H1 (cell line): ENCODE results near the gene OSGEP. TPM values are rescaled to one million over a fixed set of nuclear protein-coding genes. Genes with fewer than 3 reads are reported as not detected.

Experiments
- CTCF ChIA-PET: fragments of 300-600 bp; sonication (Branson Sonifier 250); formaldehyde crosslinking; loops from one replicate; lab custom pipeline; 2021; ENCODE audit not compliant: partially characterized antibody; lab: Charles Lee
- POLR2A ChIA-PET: fragments of 300-600 bp; sonication (Branson Sonifier 250); formaldehyde crosslinking; loops from one replicate; lab custom pipeline; 2021; ENCODE audit warnings: inconsistent platforms; ENCODE audit not compliant: partially characterized antibody; lab: Charles Lee
- DNase-seq, 2 experiments: peaks; one replicate each; pipeline versions ENCODE4 v3.0.0 to v3.0.0-alpha.2; 2010 to 2022; ENCODE audit warnings: low spot score in 2 of 2, low read depth in 1 of 2, mixed read lengths in 1 of 2
- FAIRE-seq: peaks from 2 replicates; lab custom pipeline; 2011; peaks lifted over from hg19 to GRCh38; lab: Jason Lieb, UNC
- H2AFZ ChIP-seq: 2 replicates; pipeline ENCODE4 v1.8.1; 2012; ENCODE audit warnings: low read length, inconsistent platforms
- H2AK5ac ChIP-seq: 2 replicates; pipeline ENCODE4 v1.6.1; 2013; ENCODE audit warnings: low read depth, low read length
- H2BK120ac ChIP-seq: replicated peaks from 2 replicates; pipeline ENCODE3; 2013; ENCODE audit warnings: low read depth, low read length, inconsistent platforms
- H2BK12ac ChIP-seq: 2 replicates; pipeline ENCODE4 v1.6.1; 2013; ENCODE audit warnings: low read depth, low read length
- H2BK15ac ChIP-seq: 2 replicates; pipeline ENCODE4 v1.6.1; 2013; ENCODE audit warnings: low read length
- H2BK20ac ChIP-seq: 2 replicates; pipeline ENCODE4 v1.6.1; 2013; ENCODE audit warnings: low read length
- H2BK5ac ChIP-seq: 2 replicates; pipeline ENCODE4 v1.6.1; 2013; ENCODE audit warnings: low read depth, low read length
- H3K14ac ChIP-seq: 2 replicates; pipeline ENCODE4 v1.6.1; 2013; ENCODE audit warnings: inconsistent platforms; ENCODE audit not compliant: insufficient read length
- H3K18ac ChIP-seq: 2 replicates; pipeline ENCODE4 v1.6.1; 2013; ENCODE audit warnings: low read length; ENCODE audit errors: extremely low read depth
- H3K23ac ChIP-seq: 2 replicates; pipeline ENCODE4 v1.6.1; 2013; ENCODE audit warnings: inconsistent platforms; ENCODE audit not compliant: insufficient read length
- H3K23me2 ChIP-seq: 2 replicates; pipeline ENCODE4 v1.6.1; 2013; ENCODE audit warnings: low read depth, low read length
- H3K27ac ChIP-seq: 2 replicates; pipeline ENCODE4 v1.6.1; 2011; ENCODE audit warnings: low read depth, low read length, inconsistent platforms
- H3K27me3 ChIP-seq, 4 experiments: replicated peaks in 1 of 4; 1 replicate in 1 of 4; 2 replicates in 3 of 4; pipeline versions ENCODE4 v1.6.1 to v1.8.1; 2011 to 2013; ENCODE audit warnings: low read length in 3 of 4, mild to moderate bottlenecking in 3 of 4, inconsistent platforms in 2 of 4, mixed read lengths in 2 of 4, moderate library complexity in 1 of 4; ENCODE audit not compliant: control insufficient read depth in 3 of 4, insufficient read depth in 3 of 4; ENCODE audit errors: extremely low read depth in 1 of 4
- H3K36me3 ChIP-seq, 4 experiments: 2 replicates each; pipeline versions ENCODE4 v1.6.1 to v1.8.1; 2011 to 2013; ENCODE audit warnings: mild to moderate bottlenecking in 4 of 4, low read length in 3 of 4, moderate library complexity in 2 of 4, control low read depth in 1 of 4, inconsistent platforms in 1 of 4; ENCODE audit not compliant: insufficient read depth in 4 of 4, control insufficient read depth in 2 of 4
- H3K4ac ChIP-seq: replicated peaks from 2 replicates; pipeline ENCODE3; 2013; ENCODE audit warnings: low read length, low read depth, mixed read lengths, inconsistent platforms; ENCODE audit not compliant: insufficient read length
- H3K4me1 ChIP-seq, 4 experiments: replicated peaks in 1 of 4; 1 replicate in 1 of 4; 2 replicates in 3 of 4; pipeline versions ENCODE4 v1.6.1 to v1.8.1; 2011 to 2013; ENCODE audit warnings: low read length in 3 of 4, inconsistent platforms in 2 of 4, mixed read lengths in 1 of 4; ENCODE audit not compliant: insufficient read depth in 4 of 4, control insufficient read depth in 3 of 4
- H3K4me2 ChIP-seq, 2 experiments: 2 replicates each; pipeline versions ENCODE4 v1.6.1 to v1.8.1; 2011 to 2013; ENCODE audit warnings: low read depth in 2 of 2, low read length in 2 of 2, control low read depth in 1 of 2, inconsistent platforms in 1 of 2, mild to moderate bottlenecking in 1 of 2; ENCODE audit not compliant: insufficient read depth in 1 of 2
- H3K4me3 ChIP-seq, 4 experiments: fragments of 200-600, 300-600 bp in 1 of 4; sonication (generic), shearing (Covaris generic), sonication (Bioruptor Twin) in 1 of 4; 2 replicates each; pipeline versions ENCODE4 v1.5.1 to v1.8.1; 2011 to 2016; ENCODE audit warnings: low read length in 4 of 4, low read depth in 3 of 4, control low read depth in 2 of 4, inconsistent platforms in 2 of 4, mild to moderate bottlenecking in 2 of 4, mixed read lengths in 1 of 4, moderate library complexity in 1 of 4; ENCODE audit not compliant: insufficient read depth in 2 of 4; ENCODE audit errors: extremely low read depth in 1 of 4
- H3K56ac ChIP-seq: replicated peaks from 2 replicates; pipeline ENCODE3; 2013; ENCODE audit warnings: low read depth, mild to moderate bottlenecking, mixed read lengths, low read length, inconsistent platforms; ENCODE audit not compliant: insufficient read length
- H3K79me1 ChIP-seq: 2 replicates; pipeline ENCODE4 v1.6.1; 2013; ENCODE audit warnings: low read depth, low read length, control low read depth
- H3K79me2 ChIP-seq, 2 experiments: 2 replicates each; pipeline versions ENCODE4 v1.6.1 to v1.8.1; 2012 to 2013; ENCODE audit warnings: low read length in 2 of 2, mild to moderate bottlenecking in 2 of 2, inconsistent platforms in 1 of 2; ENCODE audit not compliant: insufficient read depth in 2 of 2, control insufficient read depth in 1 of 2
- H3K9ac ChIP-seq, 4 experiments: replicated peaks in 1 of 4; 1 replicate in 1 of 4; 2 replicates in 3 of 4; pipeline versions ENCODE4 v1.6.1 to v1.8.1; 2011 to 2013; ENCODE audit warnings: low read depth in 3 of 4, low read length in 3 of 4, control low read depth in 2 of 4, mild to moderate bottlenecking in 2 of 4, moderate library complexity in 2 of 4, inconsistent platforms in 1 of 4; ENCODE audit errors: extremely low read depth in 1 of 4
- H3K9me3 ChIP-seq, 2 experiments: 2 replicates each; pipeline versions ENCODE4 v1.6.1 to v1.8.1; 2012 to 2013; ENCODE audit warnings: mild to moderate bottlenecking in 2 of 2, moderate library complexity in 2 of 2, control low read depth in 1 of 2, inconsistent platforms in 1 of 2, low read depth in 1 of 2, low read length in 1 of 2, mixed read lengths in 1 of 2; ENCODE audit not compliant: insufficient read depth in 2 of 2
- H4K20me1 ChIP-seq, 2 experiments: replicated peaks in 1 of 2; 2 replicates each; pipeline versions ENCODE3 to v1.8.1; 2011 to 2013; ENCODE audit warnings: inconsistent platforms in 2 of 2, low read length in 2 of 2, mild to moderate bottlenecking in 1 of 2; ENCODE audit not compliant: insufficient read depth in 2 of 2, control insufficient read depth in 1 of 2
- H4K5ac ChIP-seq: 2 replicates; pipeline ENCODE4 v1.6.1; 2013; ENCODE audit warnings: low read length, low read depth, mixed read lengths, inconsistent platforms; ENCODE audit not compliant: insufficient read length
- H4K8ac ChIP-seq: 2 replicates; pipeline ENCODE4 v1.8.0; 2013; ENCODE audit warnings: mild to moderate bottlenecking, moderate library complexity, low read length, inconsistent platforms; ENCODE audit not compliant: insufficient read depth; ENCODE audit errors: extremely low read depth
- H4K91ac ChIP-seq: replicated peaks from 2 replicates; pipeline ENCODE3; 2013; ENCODE audit warnings: low read length, mixed read lengths, inconsistent platforms; ENCODE audit not compliant: insufficient read length
- CEBPB ChIP-seq: IDR thresholded peaks from 2 replicates; pipeline ENCODE4 v1.6.1; 2012; ENCODE audit warnings: low read depth, low read length
- CTCF ChIP-seq, 3 experiments: IDR thresholded peaks; 1 replicate in 2 of 3; 2 replicates in 1 of 3; pipeline versions ENCODE4 v1.5.1 to v1.6.1; 2011; ENCODE audit warnings: low read length in 3 of 3, mild to moderate bottlenecking in 3 of 3, inconsistent platforms in 2 of 3, low read depth in 1 of 3, moderate library complexity in 1 of 3; ENCODE audit not compliant: insufficient read depth in 1 of 3; ENCODE audit errors: control extremely low read depth in 1 of 3
- EGR1 ChIP-seq: IDR thresholded peaks from 2 replicates; pipeline ENCODE4 v1.6.1; 2011; ENCODE audit warnings: low read depth, low read length, borderline replicate concordance
- HDAC6 ChIP-seq: IDR thresholded peaks from one replicate; pipeline ENCODE4 v1.7.1; 2012; ENCODE audit warnings: low read depth, mild to moderate bottlenecking, inconsistent platforms, low read length, moderate library complexity
- KDM1A ChIP-seq: fragments of 200-600, 300-600 bp; sonication (generic); IDR thresholded peaks from 2 replicates; pipeline ENCODE4 v1.7.1; 2016; ENCODE audit warnings: mild to moderate bottlenecking, low read length, borderline replicate concordance
- RAD21 ChIP-seq, 2 experiments: IDR thresholded peaks in 1 of 2; conservative IDR thresholded peaks in 1 of 2; 2 replicates each; pipeline ENCODE4 v1.6.1; 2011; ENCODE audit warnings: low read depth in 2 of 2, low read length in 2 of 2, improper control_type of control experiment in 1 of 2, inconsistent platforms in 1 of 2, mild to moderate bottlenecking in 1 of 2, moderate library complexity in 1 of 2
- WGBS, 2 experiments: shearing (Covaris generic) in 1 of 2; methylation state at CpG; one replicate each; pipeline versions ENCODE4 v1.1.6 to v1.1.7; 2013 to 2015; ENCODE audit warnings: low lambda C conversion rate in 2 of 2, mixed read lengths in 2 of 2, inconsistent platforms in 1 of 2, low coverage in 1 of 2, missing lambda C conversion rate in 1 of 2; ENCODE audit not compliant: insufficient replicate concordance in 2 of 2, insufficient coverage in 1 of 2, insufficient read length in 1 of 2; ENCODE audit errors: extremely low coverage in 1 of 2, missing lambda C conversion rate in 1 of 2; 5-methylcytosine and 5-hydroxymethylcytosine counted together
- polyA plus RNA-seq, 7 experiments: library from polyadenylated mRNA; depleted of rRNA in 3 of 7; stranded (reverse) in 5 of 7; unstranded in 2 of 7; fragments of >200 nt in 5 of 7; fragments of 200-250 nt in 2 of 7; gene quantifications; 1 replicate in 5 of 7; 2 replicates in 1 of 7; 4 replicates in 1 of 7; pipeline versions ENCODE4 v1.2.1 to v1.2.3, GENCODE V29; 2011 to 2013; ENCODE audit warnings: missing spikeins in 2 of 7, mixed read lengths in 2 of 7
- total RNA-seq: library from RNA; stranded (reverse); fragmentation: NEBNext Ultra II Directional; extraction: Animal tissue kit (Norgen Biotek cat#: 25700); gene quantifications from 2 replicates; pipeline ENCODE4 v1.2.1, GENCODE V29; 2021

OSGEP gene
- total and polyA plus RNA-seq, 2 of the 8 experiments (the other 6 are each of a cell fraction or from before 2014, with no cell fraction given) = 34.4 to 78.6 TPM

- Histone ChIP-seq H3K56ac (no peak overlapping the region), H3K79me1 (0 out of 2 replicates have a peak, but pooled peaks cover 3% of the 10 kb centered on the region), H4K5ac (no peak overlapping the region), H2BK12ac (no peak overlapping the region), H3K9ac (no peak overlapping the region), H2AFZ (no peak overlapping the region), H3K23me2 (peaks cover 7% of the 10 kb centered on the region), H2BK5ac (no peak overlapping the region)
- TF ChIP-seq CTCF (IDR thresholded peaks at IDR 0.05; ENCODE audit: control extremely low read depth in 1 of 3, insufficient read depth in 1 of 3, low read depth in 1 of 3, low read length in 3 of 3) = peak in 2 of 3 experiments; percentile 39 to 69; a peak in 3 of 4 replicates
- 0 out of 2 replicates have a peak, but pooled peaks have one; percentile 25 for TF ChIP-seq CEBPB
- no peak for TF ChIP-seq KDM1A
- no peak for TF ChIP-seq HDAC6
- no peak for TF ChIP-seq EGR1
- peak; percentile 57 to 58 for TF ChIP-seq RAD21 (IDR thresholded peaks at IDR 0.05 in 1 of 2, conservative IDR thresholded peaks at IDR 0.05 in 1 of 2; ENCODE audit: low read depth in 2 of 2, low read length in 2 of 2)
- TF ChIP-seq, all 59 proteins: peak for 3
- 0 out of 2 replicates have a peak overlapping the region, but pooled peaks have one; percentile 61 for H2BK20ac ChIP-seq
- H3K18ac ChIP-seq = no peak overlapping the region
- no peak overlapping the region for H3K23ac ChIP-seq
- H3K4me1 ChIP-seq = peaks cover 0 to 5% (median 3%) of the 10 kb centered on the region in 4 experiments; a peak in 3 of 7 replicates
- H4K8ac ChIP-seq = no peak overlapping the region
- no peaks in the 10 kb centered on the region; a peak in 1 of 4 replicates for H3K79me2 ChIP-seq
- no peaks in the 10 kb centered on the region for H3K9me3 ChIP-seq
- ChIA-PET CTCF (interaction anchor here (0.7 to 3.7 kb wide), 32 partner anchors 9 to 600 kb away, joined by 3 to 35 read pairs (median 5); partner anchors contain the start of genes APEX1, KLHL33 and PNP), POLR2A (interaction anchor here (0.9 to 3.4 kb wide), 6 partner anchors 19 to 73 kb away, joined by 3 to 23 read pairs (median 4); partner anchors contain the start of genes APEX1, OSGEP, PARP2 and PNP)
- no peak overlapping the region for H4K91ac ChIP-seq
- no peak overlapping the region for H3K4me3 ChIP-seq
- no peak overlapping the region for H2BK120ac ChIP-seq
- no peak overlapping the region for H2BK15ac ChIP-seq
- FAIRE-seq (no peak), DNase-seq (no peak)
- H4K20me1 ChIP-seq = no peaks in the 10 kb centered on the region
- no peak overlapping the region for H3K14ac ChIP-seq
- 48% methylated on average over 3 of the region's 3 CpGs; no CpG with 5 or more reads in 1 of the 2 experiments for WGBS, 2 experiments
- H3K36me3 ChIP-seq = no peaks in the 10 kb centered on the region
- no peak overlapping the region for H3K4ac ChIP-seq
- no peak overlapping the region for H3K4me2 ChIP-seq
- H3K27me3 ChIP-seq = no peaks in the 10 kb centered on the region
- H2AK5ac ChIP-seq = no peak overlapping the region
- H3K27ac ChIP-seq = no peak overlapping the region
These were observed 38.8 kb downstream of the OSGEP start for GRCh38 chr14:20415782-20416206.
